IPS-11a (cell line): ENCODE data around the gene IGHMBP2.
"Not testable (repeated sequence)": the region's sequence is repeated elsewhere in the genome, so short reads cannot be mapped to it uniquely, and the experiment has no call there.

Experiments
- H3K4me3 ChIP-seq: one replicate; pipeline ENCODE4 v1.5.1; 2013; ENCODE audit warnings: low read depth, low read length, control low read depth

Gene IGHMBP2

DNA sequence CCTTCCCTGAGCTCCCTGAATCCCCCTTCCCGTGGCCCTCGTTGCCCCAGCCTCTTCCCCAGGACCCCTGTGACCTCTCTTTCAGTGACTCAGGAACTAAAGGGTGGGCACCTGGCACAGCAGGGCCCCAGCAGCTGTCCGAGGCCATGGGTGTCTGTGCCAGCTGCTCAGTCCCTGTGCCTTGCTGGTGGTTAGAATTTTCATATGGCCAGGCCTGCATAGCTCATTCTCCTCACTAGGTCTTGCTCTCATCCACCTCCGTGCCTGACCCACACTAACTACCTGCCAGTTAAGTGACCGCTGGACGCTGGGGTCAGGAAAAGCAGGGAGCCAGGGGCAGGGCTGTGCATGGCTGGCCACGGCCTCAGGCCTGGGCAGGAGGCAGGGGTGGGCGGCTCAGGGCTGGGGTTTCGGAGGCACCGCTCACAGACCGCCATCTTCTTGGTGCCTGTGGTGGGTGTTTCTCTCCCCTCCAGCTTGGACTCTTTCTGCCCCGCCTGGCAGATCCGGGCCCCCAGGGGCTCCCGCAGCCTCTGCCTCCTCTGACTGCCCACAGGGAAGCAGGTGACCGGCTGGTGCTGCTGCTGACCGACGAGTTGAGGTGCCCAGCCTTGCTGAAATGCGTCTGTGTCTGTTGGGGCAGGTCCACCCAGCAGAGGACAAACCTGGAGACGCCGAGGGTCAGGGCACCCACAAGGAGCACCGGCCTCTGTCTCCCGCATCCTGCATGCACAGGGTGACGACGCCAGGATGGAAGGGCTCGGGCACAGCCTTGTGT is 56.8 kb downstream of the IGHMBP2 start:
- H3K4me3 ChIP-seq: no peak overlapping the region

- H3K4me3 ChIP-seq: no peak overlapping the region
Observed at GRCh38 chr11:68961245-68961644, 57.6 kb downstream of the IGHMBP2 start.

GRCh38 chr11:68962527-68963250 is 59.0 kb downstream of the IGHMBP2 start:
- H3K4me3 ChIP-seq: no peak overlapping the region

- no peak overlapping the region for H3K4me3 ChIP-seq
Observed at GRCh38 chr11:68963779-68964178, 60.1 kb downstream of the IGHMBP2 start.

DNA sequence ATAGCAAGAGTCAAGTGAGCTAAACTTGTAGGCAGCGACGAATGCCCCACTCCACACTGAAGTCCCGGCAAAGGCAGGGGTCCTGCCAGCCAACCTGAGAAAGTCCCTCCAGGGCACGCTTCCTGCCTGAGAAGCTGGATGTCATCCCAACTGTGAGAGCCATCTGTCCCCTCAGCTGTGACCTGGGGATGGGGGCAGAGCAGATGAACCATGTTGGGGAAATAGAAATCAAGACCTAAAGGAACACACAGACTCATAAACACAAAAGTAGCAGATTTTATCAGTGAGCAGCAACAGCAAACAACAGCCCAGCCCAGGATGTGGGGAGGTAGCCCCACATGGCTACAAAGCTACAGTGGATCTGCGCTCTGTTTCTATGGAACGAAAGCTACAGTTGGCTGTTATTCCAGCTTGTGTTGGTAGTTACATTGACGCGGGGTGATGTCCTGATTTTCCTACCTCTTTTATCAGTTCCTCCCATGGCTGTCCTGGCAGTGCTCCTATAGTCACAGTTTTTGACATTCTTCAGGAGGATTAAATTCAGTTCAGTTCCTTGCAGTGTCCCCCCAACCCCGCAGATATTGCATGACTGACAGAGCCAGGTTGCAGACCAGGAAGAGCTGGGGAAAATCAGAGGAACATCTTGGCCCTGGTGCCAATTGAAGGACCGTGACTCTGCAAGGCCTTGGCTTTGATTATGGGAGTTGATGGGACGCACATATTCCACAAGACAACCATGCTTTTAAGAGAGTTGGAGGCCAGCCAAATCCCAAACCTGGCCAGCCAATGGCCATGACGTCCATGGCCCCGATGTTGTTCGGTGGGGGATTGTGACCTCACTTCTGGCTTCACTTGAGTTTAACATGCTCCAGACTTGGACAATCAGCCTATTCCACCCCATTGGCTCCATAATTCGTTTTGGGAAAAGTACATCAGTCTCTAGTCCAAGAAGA is 62.5 kb downstream of the IGHMBP2 start:
- no peak overlapping the region for H3K4me3 ChIP-seq

- no peak overlapping the region for H3K4me3 ChIP-seq
Observed at GRCh38 chr11:68966894-68967780, 63.4 kb downstream of the IGHMBP2 start.

- no peak overlapping the region for H3K4me3 ChIP-seq
Observed at GRCh38 chr11:68968306-68969250, 64.9 kb downstream of the IGHMBP2 start.

- H3K4me3 ChIP-seq: no peak overlapping the region
Observed at GRCh38 chr11:68969386-68969785, 65.7 kb downstream of the IGHMBP2 start.

DNA sequence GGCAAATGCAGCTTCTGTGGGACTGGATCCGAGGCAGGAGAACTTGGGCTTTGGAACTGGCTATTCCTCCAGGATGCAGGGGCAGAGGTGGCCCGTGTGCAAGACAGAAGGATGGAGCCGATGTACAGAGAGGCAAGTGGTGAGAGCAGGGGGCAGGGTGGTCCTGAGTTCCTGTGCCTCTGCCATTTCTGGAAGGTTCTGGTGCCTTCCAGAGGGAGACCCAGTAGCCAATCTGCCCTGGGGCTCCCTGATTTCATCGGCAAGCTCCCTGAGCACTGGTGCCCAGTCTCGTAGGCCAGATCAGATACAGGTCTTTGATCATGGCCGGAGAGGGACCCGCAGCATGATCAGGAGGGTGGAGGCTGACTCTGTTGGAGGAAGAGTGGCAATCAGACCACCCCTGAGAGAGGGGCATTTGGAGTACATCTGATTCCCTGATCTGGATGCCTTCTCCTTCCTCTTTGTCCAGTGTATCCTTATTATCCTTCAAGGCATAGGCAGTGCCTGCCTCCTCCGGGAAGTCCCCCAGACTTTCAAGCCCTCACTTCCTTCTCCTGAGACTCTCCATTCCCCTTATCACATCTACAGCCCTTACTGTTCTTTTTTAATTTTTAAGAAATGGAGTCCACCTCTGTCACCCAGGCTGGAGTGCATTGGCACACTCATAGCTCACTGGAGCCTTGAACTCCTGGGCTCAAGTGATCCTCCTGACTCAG is 67.4 kb downstream of the IGHMBP2 start:
- no peak overlapping the region for H3K4me3 ChIP-seq

DNA sequence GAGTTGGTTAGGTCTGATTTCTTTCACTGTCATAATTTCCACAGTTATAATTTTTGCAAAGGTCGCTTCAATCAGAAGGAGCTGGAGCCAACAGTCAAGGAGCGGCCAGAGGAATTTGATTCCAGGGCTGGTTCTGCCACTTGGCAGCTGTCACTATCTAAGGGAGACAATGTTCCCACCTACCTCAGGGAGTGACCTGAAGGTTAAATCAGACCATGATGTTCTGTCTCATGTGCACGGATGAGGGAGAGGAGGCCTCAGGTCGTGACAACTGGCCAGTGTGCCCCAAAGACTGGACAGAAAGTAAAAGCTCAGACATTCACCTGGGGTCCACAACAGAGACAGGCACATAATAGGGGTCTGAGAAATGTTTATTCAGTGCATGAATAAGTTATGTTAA is 69.5 kb downstream of the IGHMBP2 start:
- no peak overlapping the region for H3K4me3 ChIP-seq

DNA sequence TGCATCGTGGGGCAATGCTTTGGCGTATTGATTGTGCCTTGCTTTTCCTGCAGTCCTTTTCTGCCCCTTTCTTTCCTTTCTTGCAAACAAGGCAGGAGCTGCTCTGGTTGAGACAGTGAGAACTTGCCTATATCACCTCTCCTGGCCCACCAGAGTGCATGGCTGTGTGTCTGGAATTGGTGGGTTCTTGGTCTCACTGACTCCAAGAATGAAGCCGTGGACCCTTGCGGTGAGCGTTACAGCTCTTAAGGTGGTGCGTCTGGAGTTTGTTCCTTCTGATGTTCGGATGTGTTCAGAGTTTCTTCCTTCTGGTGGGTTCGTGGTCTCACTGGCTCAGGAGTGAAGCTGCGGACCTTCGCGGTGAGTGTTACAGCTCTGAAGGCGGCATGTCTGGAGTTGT is 70.0 kb downstream of the IGHMBP2 start:
- H3K4me3 ChIP-seq: not testable (repeated sequence)

GRCh38 chr11:68974421-68975194 is 70.9 kb downstream of the IGHMBP2 start:
- H3K4me3 ChIP-seq: no peak overlapping the region

DNA sequence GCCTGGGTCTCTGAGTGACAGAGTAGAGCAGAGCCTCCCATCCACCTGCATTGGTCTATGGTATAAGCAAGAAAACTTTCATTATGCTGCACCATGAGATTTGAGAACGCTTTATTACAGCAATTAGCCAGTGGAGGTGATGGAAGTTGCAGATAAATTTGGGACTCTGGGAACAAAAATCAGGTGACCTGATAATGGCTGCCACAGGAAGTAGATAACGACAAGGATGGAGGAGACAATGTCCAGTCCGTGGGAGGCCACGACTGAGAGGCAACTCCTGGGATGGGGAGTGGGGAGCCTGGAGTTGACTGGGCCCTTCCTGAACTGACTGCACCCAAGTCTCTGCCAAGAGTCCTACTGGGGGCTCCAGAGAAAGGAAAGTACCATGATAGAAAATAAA is 72.4 kb downstream of the IGHMBP2 start:
- no peak overlapping the region for H3K4me3 ChIP-seq

GRCh38 chr11:68976563-68976962 is 72.9 kb downstream of the IGHMBP2 start:
- no peak overlapping the region for H3K4me3 ChIP-seq

GRCh38 chr11:68977781-68978625 is 74.3 kb downstream of the IGHMBP2 start:
- H3K4me3 ChIP-seq: no peak overlapping the region

- no peak overlapping the region for H3K4me3 ChIP-seq
Observed at GRCh38 chr11:68978626-68978930, 74.9 kb downstream of the IGHMBP2 start.

DNA sequence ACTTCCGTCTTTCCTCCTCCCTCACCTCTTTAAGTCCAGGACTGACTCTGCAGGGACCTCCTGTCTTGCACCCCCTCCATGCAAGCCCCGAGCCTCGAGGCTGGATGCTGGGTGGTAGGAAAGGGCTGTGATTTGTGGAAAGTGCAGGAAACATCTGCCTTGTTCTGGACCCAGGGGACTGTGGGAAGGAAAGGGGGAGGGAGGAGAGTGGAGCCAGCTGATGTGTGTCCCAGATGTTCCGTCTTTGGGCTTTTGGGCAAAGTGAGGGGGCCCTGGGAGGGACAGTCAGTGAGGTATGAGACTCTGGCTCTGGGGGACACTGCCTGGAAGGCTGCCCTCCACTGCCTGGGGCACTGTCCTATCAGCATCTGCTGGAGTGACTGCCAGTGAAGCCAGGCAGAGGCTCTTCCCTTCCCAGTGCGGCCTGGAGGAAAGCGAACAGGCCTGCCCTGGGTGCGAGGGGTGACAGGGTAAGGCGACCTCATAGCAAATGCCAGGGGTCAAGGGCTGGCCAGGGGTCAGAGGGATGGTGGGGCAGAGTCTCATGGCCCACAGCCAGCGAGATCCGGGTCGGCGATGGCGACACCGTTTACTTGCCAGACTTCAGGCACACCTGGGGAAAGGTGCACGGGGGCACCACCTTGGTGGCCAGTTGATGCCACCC is 75.4 kb downstream of the IGHMBP2 start:
- H3K4me3 ChIP-seq: no peak overlapping the region
